SJCRH30 (cell line): ENCODE data around the gene SEPTIN14. TPM values are rescaled to one million over a fixed set of nuclear protein-coding genes. Genes with fewer than 3 reads are reported as not detected.
"Not testable (repeated sequence)": the region's sequence is repeated elsewhere in the genome, so short reads cannot be mapped to it uniquely, and the experiment has no call there.

Experiments
- DNase-seq, 2 experiments: peaks; one replicate each; pipeline ENCODE4 v3.0.0-alpha.2; 2015 to 2020
- H3K27ac ChIP-seq: fragments of 250-450 bp; sonication (Bioruptor Pico); 2 replicates; pipeline ENCODE4 v1.5.1; 2020; ENCODE audit warnings: mild to moderate bottlenecking, moderate library complexity
- H3K27me3 ChIP-seq: fragments of 250-450 bp; sonication (Bioruptor Pico); 2 replicates; pipeline ENCODE4 v1.5.1; 2020; ENCODE audit warnings: mild to moderate bottlenecking, moderate library complexity
- H3K36me3 ChIP-seq: fragments of 250-450 bp; sonication (Bioruptor Pico); 2 replicates; pipeline ENCODE4 v1.5.1; 2020; ENCODE audit warnings: mild to moderate bottlenecking, moderate library complexity
- H3K4me1 ChIP-seq: fragments of 250-450 bp; sonication (Bioruptor Pico); 2 replicates; pipeline ENCODE4 v1.5.1; 2020; ENCODE audit warnings: mild to moderate bottlenecking, moderate library complexity
- H3K4me3 ChIP-seq: fragments of 250-450 bp; sonication (Bioruptor Pico); 2 replicates; pipeline ENCODE4 v1.5.1; 2020; ENCODE audit warnings: mild to moderate bottlenecking, moderate library complexity
- H3K9me3 ChIP-seq: fragments of 250-450 bp; sonication (Bioruptor Pico); replicated peaks from 2 replicates; pipeline ENCODE4 v1.5.1; 2020; ENCODE audit warnings: mild to moderate bottlenecking, moderate library complexity
- total RNA-seq: library from RNA; depleted of rRNA; stranded (reverse); fragments of >200 nt; shearing (Covaris generic); gene quantifications from 2 replicates; pipeline ENCODE4 v1.2.3, GENCODE V29; 2014; rRNA removed

SEPTIN14 gene
- total RNA-seq = not detected in 2 replicates

GRCh38 chr7:55862652-55863051 lies at the start of gene SEPTIN14:
Gene SEPTIN14 (minus strand): TSS chr7:55862752. CDS start chr7:55861996, 756 bp downstream.
- not testable (repeated sequence) for H3K4me3 ChIP-seq, H3K4me1 ChIP-seq, H3K27me3 ChIP-seq, H3K36me3 ChIP-seq, H3K9me3 ChIP-seq, DNase-seq, H3K27ac ChIP-seq

- Histone ChIP-seq H3K27ac (no peak overlapping the region), H3K27me3 (no peaks in the 10 kb centered on the region), H3K36me3 (peaks cover 18% of the 10 kb centered on the region), H3K9me3 (peaks cover 3% of the 10 kb centered on the region; the same call in 1 of the 2 replicates), H3K4me3 (no peak overlapping the region), H3K4me1 (no peaks in the 10 kb centered on the region)
- no peak for DNase-seq
Measured at GRCh38 chr7:55903985-55904759, 41.6 kb upstream of the SEPTIN14 start.

GRCh38 chr7:55901059-55901458 lies 38.5 kb upstream of the SEPTIN14 start:
- DNase-seq, H3K36me3 ChIP-seq, H3K4me3 ChIP-seq, H3K27me3 ChIP-seq, H3K4me1 ChIP-seq, H3K27ac ChIP-seq, H3K9me3 ChIP-seq: not testable (repeated sequence)

DNA sequence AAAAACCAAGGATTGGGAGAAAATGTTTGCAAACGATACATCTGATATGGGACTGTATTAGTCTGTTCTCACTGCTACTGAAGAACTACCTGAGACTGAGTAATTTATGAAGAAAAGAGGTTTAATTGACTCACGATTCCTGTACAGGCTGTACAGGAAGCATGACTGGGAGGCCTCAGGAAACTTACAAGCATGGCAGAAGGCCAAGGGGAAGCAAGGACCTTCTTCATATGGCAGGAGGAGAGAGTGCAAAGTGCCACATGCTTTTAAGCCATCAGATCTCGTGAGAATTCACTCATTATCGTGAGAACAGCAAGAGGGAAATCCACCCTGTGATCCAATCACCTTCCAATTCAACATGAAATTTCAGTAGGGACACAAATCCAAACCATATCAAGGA lies 35.7 kb upstream of the SEPTIN14 start:
- no peaks in the 10 kb centered on the region for H3K27me3 ChIP-seq
- H3K4me3 ChIP-seq = no peak overlapping the region
- no peak for DNase-seq
- H3K9me3 ChIP-seq = no peaks in the 10 kb centered on the region; the same call in 1 of the 2 replicates
- peaks cover 13% of the 10 kb centered on the region; the same call in 1 of the 2 replicates for H3K36me3 ChIP-seq
- no peaks in the 10 kb centered on the region for H3K4me1 ChIP-seq
- H3K27ac ChIP-seq = no peak overlapping the region

GRCh38 chr7:55895021-55895420 lies 32.5 kb upstream of the SEPTIN14 start:
- Histone ChIP-seq H3K36me3 (peaks cover 5% of the 10 kb centered on the region; the same call in 1 of the 2 replicates), H3K4me3 (no peak overlapping the region), H3K9me3 (no peaks in the 10 kb centered on the region; the same call in 1 of the 2 replicates), H3K27me3 (no peaks in the 10 kb centered on the region), H3K27ac (no peak overlapping the region), H3K4me1 (no peaks in the 10 kb centered on the region)
- no peak for DNase-seq

- Histone ChIP-seq H3K27ac (no peak overlapping the region), H3K9me3 (no peaks in the 10 kb centered on the region; the same call in 1 of the 2 replicates), H3K4me3 (no peak overlapping the region), H3K36me3 (peaks cover 5% of the 10 kb centered on the region; the same call in 1 of the 2 replicates), H3K4me1 (no peaks in the 10 kb centered on the region), H3K27me3 (no peaks in the 10 kb centered on the region)
- DNase-seq = no peak
Measured at GRCh38 chr7:55893940-55894339, 31.4 kb upstream of the SEPTIN14 start.

- DNase-seq = peak; percentile 23 to 45
- H3K27me3 ChIP-seq, H3K4me1 ChIP-seq, H3K9me3 ChIP-seq, H3K36me3 ChIP-seq, H3K27ac ChIP-seq: not testable (repeated sequence)
- H3K4me3 ChIP-seq = peak overlapping the region; percentile 74
Measured at GRCh38 chr7:55888378-55888777, 25.8 kb upstream of the SEPTIN14 start.

- peak in 1 of 2 experiments; percentile 22 for DNase-seq
- Histone ChIP-seq H3K27me3 (no peaks in the 10 kb centered on the region), H3K4me3 (peak overlapping the region; percentile 74), H3K36me3 (no peaks in the 10 kb centered on the region), H3K4me1 (no peaks in the 10 kb centered on the region), H3K9me3 (no peaks in the 10 kb centered on the region), H3K27ac (0 out of 2 replicates have a peak overlapping the region, but pooled peaks have one; percentile 17)
Measured at GRCh38 chr7:55887821-55888247, 25.3 kb upstream of the SEPTIN14 start.

DNA sequence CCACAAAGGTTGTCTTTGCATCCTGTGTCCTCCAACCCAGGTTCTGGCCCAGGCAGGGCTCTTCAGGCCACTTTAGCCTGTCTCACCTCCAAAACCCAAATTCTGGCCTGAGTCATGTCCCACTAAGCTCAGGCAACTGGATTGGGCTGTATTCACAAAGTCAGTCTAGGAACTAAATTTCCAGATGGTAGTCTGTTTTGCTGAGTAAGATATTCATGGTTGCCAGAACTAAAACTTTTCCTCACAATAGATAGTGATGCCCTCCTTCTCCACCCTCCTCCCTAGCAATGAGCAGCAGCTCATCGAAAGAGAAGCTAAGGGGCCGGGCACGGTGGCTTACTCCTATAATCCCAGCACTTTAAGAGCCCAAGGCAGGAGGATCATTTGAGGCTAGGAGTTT lies 21.8 kb upstream of the SEPTIN14 start:
- Histone ChIP-seq H3K36me3 (no peaks in the 10 kb centered on the region), H3K9me3 (no peaks in the 10 kb centered on the region), H3K4me1 (no peaks in the 10 kb centered on the region), H3K27me3 (no peaks in the 10 kb centered on the region), H3K4me3 (no peak overlapping the region), H3K27ac (no peak overlapping the region)
- no peak for DNase-seq

GRCh38 chr7:55878691-55879090 lies 16.1 kb upstream of the SEPTIN14 start:
- DNase-seq = no peak
- no peaks in the 10 kb centered on the region for H3K4me1 ChIP-seq

DNA sequence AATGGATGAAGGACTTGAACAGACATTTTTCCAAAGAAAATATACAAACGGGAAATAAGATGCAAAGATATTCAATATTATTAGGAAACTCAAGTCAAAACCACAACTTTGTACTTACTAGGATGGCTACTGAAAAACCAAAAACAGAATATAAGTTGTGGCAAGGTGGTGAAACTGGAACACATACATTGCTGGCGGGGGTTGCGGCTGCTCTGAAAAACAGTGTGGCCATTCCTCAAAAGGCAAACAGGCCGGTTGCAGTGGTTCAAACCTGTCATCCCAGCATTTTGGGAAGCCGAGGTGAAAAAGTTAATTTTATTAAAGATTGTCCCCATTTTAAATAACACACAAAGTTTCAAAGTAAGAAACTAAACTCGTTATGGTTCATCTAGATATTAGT lies 14.8 kb upstream of the SEPTIN14 start:
- Histone ChIP-seq H3K4me3 (no peak overlapping the region), H3K36me3 (no peaks in the 10 kb centered on the region), H3K9me3 (no peaks in the 10 kb centered on the region), H3K27ac (no peak overlapping the region), H3K27me3 (no peaks in the 10 kb centered on the region), H3K4me1 (no peaks in the 10 kb centered on the region)
- DNase-seq = no peak

More at GRCh38 chr7:55878691-55879090, 16.1 kb upstream of the SEPTIN14 start:
- Histone ChIP-seq H3K27ac (no peak overlapping the region), H3K27me3 (no peaks in the 10 kb centered on the region), H3K4me3 (no peak overlapping the region), H3K9me3 (no peaks in the 10 kb centered on the region), H3K36me3 (no peaks in the 10 kb centered on the region)

DNA sequence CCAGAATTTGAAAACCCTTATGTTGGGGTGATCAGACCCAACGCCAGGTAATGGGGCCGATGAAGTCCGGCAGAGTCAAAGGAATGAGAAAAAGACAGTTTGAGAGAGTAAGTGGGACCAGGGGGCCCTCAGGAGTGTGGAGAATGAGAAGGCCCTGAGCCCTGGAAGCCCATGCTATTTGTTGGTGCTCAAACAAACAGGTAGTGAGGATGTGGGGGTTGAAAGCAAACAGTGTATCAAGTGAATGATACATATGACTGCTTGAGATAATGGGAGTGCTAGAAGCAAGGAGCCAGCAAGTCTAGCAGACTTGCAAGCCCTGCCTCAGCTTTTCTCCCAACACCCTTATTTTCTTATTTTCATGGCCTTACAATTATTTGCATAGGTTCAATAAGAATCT lies 11.2 kb upstream of the SEPTIN14 start:
- H3K4me3 ChIP-seq = no peak overlapping the region
- H3K4me1 ChIP-seq = no peaks in the 10 kb centered on the region
- no peaks in the 10 kb centered on the region for H3K27me3 ChIP-seq
- no peak overlapping the region for H3K27ac ChIP-seq
- no peak for DNase-seq
- no peaks in the 10 kb centered on the region; the same call in 1 of the 2 replicates for H3K9me3 ChIP-seq
- no peaks in the 10 kb centered on the region for H3K36me3 ChIP-seq

- DNase-seq = no peak
- no peak overlapping the region for H3K4me3 ChIP-seq
- no peaks in the 10 kb centered on the region for H3K36me3 ChIP-seq
Measured at GRCh38 chr7:55871932-55872485, 9.5 kb upstream of the SEPTIN14 start.

GRCh38 chr7:55868989-55869388 lies 6.4 kb upstream of the SEPTIN14 start:
- not testable (repeated sequence) for H3K27me3 ChIP-seq, H3K9me3 ChIP-seq, H3K27ac ChIP-seq, H3K4me1 ChIP-seq, H3K4me3 ChIP-seq, DNase-seq, H3K36me3 ChIP-seq

More at GRCh38 chr7:55871932-55872485, 9.5 kb upstream of the SEPTIN14 start:
- H3K27ac ChIP-seq = no peak overlapping the region
- no peaks in the 10 kb centered on the region for H3K4me1 ChIP-seq
- no peaks in the 10 kb centered on the region; the same call in 1 of the 2 replicates for H3K9me3 ChIP-seq
- no peaks in the 10 kb centered on the region for H3K27me3 ChIP-seq

DNA sequence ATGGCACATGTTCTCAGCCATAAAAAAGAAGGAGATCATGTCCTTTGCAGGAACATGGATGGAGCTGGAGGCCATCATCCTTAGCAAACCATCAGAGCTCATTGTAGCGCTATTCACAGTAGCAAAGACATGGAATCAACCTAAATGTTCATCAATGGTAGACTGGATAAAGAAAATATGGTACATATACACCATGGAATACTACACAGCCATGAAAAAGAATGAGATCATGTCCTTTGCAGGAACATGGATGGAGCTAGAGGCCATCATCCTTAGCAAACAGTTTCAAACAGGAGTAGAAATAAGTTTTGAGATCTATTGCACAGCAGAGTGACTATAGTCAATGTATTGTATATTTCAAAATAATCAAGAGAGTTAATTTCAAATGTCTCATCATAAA lies 17.4 kb downstream of the SEPTIN14 start:
- H3K4me1 ChIP-seq, H3K36me3 ChIP-seq, H3K27me3 ChIP-seq, H3K27ac ChIP-seq, H3K4me3 ChIP-seq, H3K9me3 ChIP-seq, DNase-seq: not testable (repeated sequence)
